Calu3 (cell line): ENCODE data around the gene S100A9. TPM values are rescaled to one million over a fixed set of nuclear protein-coding genes. Genes with fewer than 3 reads are reported as not detected.

Experiments
- BruUV-seq: library from RNA; stranded (reverse); fragments of 400-500 nt; replicated peaks from 2 replicates; lab custom pipeline; 2021; lab: Mats Ljungman, UMichigan
- CTCF ChIA-PET: fragments of 300-600 bp; sonication (Branson Sonifier 250); formaldehyde crosslinking; loops from one replicate; lab custom pipeline; 2022; ENCODE audit warnings: antibody characterized with exemption; lab: Charles Lee
- DNase-seq: peaks from one replicate; pipeline ENCODE4 v3.0.0; 2022
- H3K27ac Mint-ChIP-seq: one replicate; pipeline ENCODE4 v1.8.0; 2022; ENCODE audit warnings: mixed read lengths; ENCODE audit not compliant: unreplicated experiment
- H3K27me3 Mint-ChIP-seq: one replicate; pipeline ENCODE4 v1.8.0; 2022; ENCODE audit warnings: mixed read lengths; ENCODE audit not compliant: unreplicated experiment
- H3K36me3 Mint-ChIP-seq: one replicate; pipeline ENCODE4 v1.8.0; 2022; ENCODE audit warnings: mild to moderate bottlenecking, moderate library complexity, mixed read lengths; ENCODE audit not compliant: insufficient read depth, unreplicated experiment
- H3K4me1 Mint-ChIP-seq: one replicate; pipeline ENCODE4 v1.8.0; 2022; ENCODE audit warnings: mild to moderate bottlenecking, low read depth, mixed read lengths; ENCODE audit not compliant: unreplicated experiment
- H3K4me3 Mint-ChIP-seq: one replicate; pipeline ENCODE4 v1.8.0; 2022; ENCODE audit warnings: mild to moderate bottlenecking, low read depth, moderate library complexity, mixed read lengths; ENCODE audit not compliant: unreplicated experiment
- H3K9me3 Mint-ChIP-seq: one replicate; pipeline ENCODE4 v1.8.0; 2022; ENCODE audit warnings: low read depth, mixed read lengths; ENCODE audit not compliant: unreplicated experiment
- intact Hi-C: fragments of 100-400 bp; cut with micrococcal nuclease; formaldehyde crosslinking; loops from one replicate; pipeline ENCODE4 v1.10.0; 2022; ENCODE audit not compliant: unreplicated experiment
- total RNA-seq: library from RNA; stranded (reverse); gene quantifications from 2 replicates; pipeline ENCODE4 v1.2.3, GENCODE V29; 2022
- TF ChIP-seq, protein P1 (sequence below): fragments of 200-600 bp; IDR thresholded peaks from one replicate; pipeline ENCODE4 v1.8.0; 2022; ENCODE audit warnings: antibody characterized with exemption; ENCODE audit not compliant: unreplicated experiment

The S100A9 gene
- total RNA-seq, 1 experiment from 2014 or later = 5.0 TPM

GRCh38 chr1:153392258-153392657 lies 34.6 kb downstream of the S100A9 start:
- Mint-ChIP-seq H3K27me3 (peaks cover 100% of the 10 kb centered on the region), H3K4me1 (no peaks in the 10 kb centered on the region), H3K9me3 (no peaks in the 10 kb centered on the region), H3K36me3 (no peaks in the 10 kb centered on the region), H3K27ac (no peak overlapping the region), H3K4me3 (no peak overlapping the region)
- BruUV-seq = no TSS peak
- TF ChIP-seq, protein P1, sequence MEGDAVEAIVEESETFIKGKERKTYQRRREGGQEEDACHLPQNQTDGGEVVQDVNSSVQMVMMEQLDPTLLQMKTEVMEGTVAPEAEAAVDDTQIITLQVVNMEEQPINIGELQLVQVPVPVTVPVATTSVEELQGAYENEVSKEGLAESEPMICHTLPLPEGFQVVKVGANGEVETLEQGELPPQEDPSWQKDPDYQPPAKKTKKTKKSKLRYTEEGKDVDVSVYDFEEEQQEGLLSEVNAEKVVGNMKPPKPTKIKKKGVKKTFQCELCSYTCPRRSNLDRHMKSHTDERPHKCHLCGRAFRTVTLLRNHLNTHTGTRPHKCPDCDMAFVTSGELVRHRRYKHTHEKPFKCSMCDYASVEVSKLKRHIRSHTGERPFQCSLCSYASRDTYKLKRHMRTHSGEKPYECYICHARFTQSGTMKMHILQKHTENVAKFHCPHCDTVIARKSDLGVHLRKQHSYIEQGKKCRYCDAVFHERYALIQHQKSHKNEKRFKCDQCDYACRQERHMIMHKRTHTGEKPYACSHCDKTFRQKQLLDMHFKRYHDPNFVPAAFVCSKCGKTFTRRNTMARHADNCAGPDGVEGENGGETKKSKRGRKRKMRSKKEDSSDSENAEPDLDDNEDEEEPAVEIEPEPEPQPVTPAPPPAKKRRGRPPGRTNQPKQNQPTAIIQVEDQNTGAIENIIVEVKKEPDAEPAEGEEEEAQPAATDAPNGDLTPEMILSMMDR = no peak
- CTCF ChIA-PET = no interaction called here
- intact Hi-C loops = no loop called here
- no peak for DNase-seq

DNA sequence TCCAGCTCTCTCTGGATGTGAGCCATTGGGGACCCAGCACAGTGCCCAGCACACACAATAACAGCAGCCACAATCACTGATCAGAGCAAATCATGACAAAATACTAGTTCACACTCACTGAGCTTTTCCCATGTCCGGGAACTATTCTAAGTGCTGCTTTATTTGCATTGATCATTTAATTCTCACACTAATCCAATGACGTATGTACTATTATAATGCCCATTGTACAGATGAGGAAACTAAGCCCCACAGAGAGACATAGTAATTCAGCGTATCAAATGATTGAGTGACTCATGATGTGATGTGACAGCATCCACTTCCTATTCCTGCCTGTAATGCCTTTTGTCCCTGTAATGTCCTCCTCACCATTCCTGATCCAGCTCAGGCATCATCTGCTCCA lies 35.2 kb downstream of the S100A9 start:
- no peak overlapping the region for H3K4me3 Mint-ChIP-seq
- intact Hi-C loops = no loop called here

DNA sequence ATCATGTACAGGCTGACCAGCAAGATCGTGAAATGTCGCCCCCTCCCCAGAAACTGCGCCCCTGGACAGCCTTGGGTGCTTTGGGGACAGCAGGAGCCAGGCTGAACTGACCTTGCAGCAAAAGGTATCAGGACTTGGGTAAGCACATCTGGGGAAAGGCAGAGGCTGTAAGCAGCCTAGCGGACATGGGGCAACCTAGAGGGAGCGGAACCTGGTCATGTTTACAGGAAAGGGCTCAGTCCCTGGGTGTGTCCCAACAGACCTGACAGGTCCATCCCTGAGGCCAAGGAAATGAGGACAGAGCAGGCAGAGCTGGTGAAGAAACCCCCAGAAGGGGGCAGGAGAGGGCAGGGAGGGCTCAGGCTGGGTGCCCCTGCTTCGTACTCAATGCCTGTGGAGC lies 36.3 kb downstream of the S100A9 start:
- H3K27ac Mint-ChIP-seq = no peak overlapping the region
- no peak overlapping the region for H3K4me3 Mint-ChIP-seq
- peaks cover 100% of the 10 kb centered on the region for H3K27me3 Mint-ChIP-seq
- CTCF ChIA-PET = no interaction called here
- H3K9me3 Mint-ChIP-seq = no peaks in the 10 kb centered on the region
- H3K4me1 Mint-ChIP-seq = no peaks in the 10 kb centered on the region
- H3K36me3 Mint-ChIP-seq = no peaks in the 10 kb centered on the region
- BruUV-seq = no TSS peak
- intact Hi-C loops = no loop called here
- DNase-seq = peak; percentile 7
- TF ChIP-seq, protein P1 = no peak

More for the DNA sequence above, 35.2 kb downstream of the S100A9 start:
- no peaks in the 10 kb centered on the region for H3K36me3 Mint-ChIP-seq
- CTCF ChIA-PET = no interaction called here
- TF ChIP-seq, protein P1 = no peak
- H3K27ac Mint-ChIP-seq = no peak overlapping the region
- DNase-seq = no peak
- H3K4me1 Mint-ChIP-seq = no peaks in the 10 kb centered on the region
- H3K27me3 Mint-ChIP-seq = peaks cover 100% of the 10 kb centered on the region
- H3K9me3 Mint-ChIP-seq = no peaks in the 10 kb centered on the region
- no TSS peak for BruUV-seq

DNA sequence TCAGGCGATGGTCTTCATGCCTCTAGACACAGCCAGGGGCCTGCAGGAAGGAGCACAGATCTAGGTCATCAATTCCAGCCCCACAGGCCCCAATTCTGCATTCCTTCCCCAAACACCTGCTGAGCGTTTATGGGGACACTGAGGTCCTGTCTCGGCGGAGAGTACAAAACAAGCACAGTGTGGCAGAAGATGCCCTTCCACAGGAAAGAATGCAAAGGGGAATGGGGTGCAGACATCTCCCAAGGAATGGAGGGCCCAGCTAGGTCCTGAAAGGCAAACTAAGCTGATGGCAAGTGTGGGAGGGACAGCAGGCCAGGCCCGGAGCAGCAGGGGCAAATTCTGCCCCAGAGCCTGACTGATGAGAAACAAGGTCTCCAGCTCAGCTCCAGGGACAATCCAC lies 36.7 kb downstream of the S100A9 start:
- BruUV-seq = no TSS peak
- Mint-ChIP-seq H3K4me3 (no peak overlapping the region), H3K4me1 (no peaks in the 10 kb centered on the region), H3K9me3 (no peaks in the 10 kb centered on the region), H3K27me3 (peaks cover 100% of the 10 kb centered on the region), H3K27ac (no peak overlapping the region), H3K36me3 (no peaks in the 10 kb centered on the region)
- TF ChIP-seq, protein P1 = no peak
- intact Hi-C loops = no loop called here
- CTCF ChIA-PET = no interaction called here
- DNase-seq = no peak
